SK-N-SH treated with all-trans-retinoic acid at 6 μM for 48 hours (cell line): ENCODE data around the gene MMP26.

Source experiments
- ARNTL ChIP-seq: fragments of 450-650 bp; formaldehyde crosslinking; IDR thresholded peaks from 2 replicates; pipeline ENCODE4 v1.5.0; 2020; ENCODE audit warnings: low read depth, mild to moderate bottlenecking, moderate library complexity, borderline replicate concordance
- BACH2 ChIP-seq: fragments of 250-450 bp; sonication (Bioruptor Pico); IDR thresholded peaks from 2 replicates; pipeline ENCODE4 v1.9.0; 2021; ENCODE audit warnings: mild to moderate bottlenecking, borderline replicate concordance
- ZNF70 ChIP-seq: fragments of 450-650 bp; formaldehyde crosslinking; IDR thresholded peaks from 2 replicates; pipeline ENCODE4 v1.5.0; 2020; ENCODE audit warnings: mild to moderate bottlenecking, moderate library complexity
- TF ChIP-seq, protein P1 (sequence below): fragments of 250-450 bp; sonication (Bioruptor Pico); IDR thresholded peaks from 2 replicates; pipeline ENCODE4 v1.8.0; 2020; ENCODE audit warnings: mild to moderate bottlenecking, moderate library complexity, borderline replicate concordance
- TF ChIP-seq, protein P2 (sequence below): fragments of 250-450 bp; sonication (Bioruptor Pico); IDR thresholded peaks from 2 replicates; pipeline ENCODE4 v1.8.0; 2021; ENCODE audit warnings: low read depth, mild to moderate bottlenecking, moderate library complexity, borderline replicate concordance

DNA sequence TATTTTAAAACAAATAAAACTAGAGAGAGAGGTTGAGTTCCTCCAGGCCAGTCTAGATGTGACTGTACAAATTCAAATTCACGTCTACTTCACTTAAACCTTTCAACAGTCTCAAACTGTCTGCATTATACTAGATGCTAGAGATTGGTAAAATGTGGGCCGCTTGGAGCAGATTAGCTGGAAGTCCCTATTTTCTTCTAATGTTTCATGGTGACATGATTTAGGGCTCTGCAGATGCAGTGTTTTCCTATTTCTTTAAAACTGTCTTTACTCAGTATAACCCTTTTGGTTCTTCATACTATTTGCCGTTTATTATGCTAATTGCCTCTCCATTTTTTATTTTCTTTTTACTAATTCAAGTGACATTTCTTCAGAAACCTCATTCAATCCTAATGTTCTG lies 40.4 kb upstream of the MMP26 start:
- TF ChIP-seq, protein P1, sequence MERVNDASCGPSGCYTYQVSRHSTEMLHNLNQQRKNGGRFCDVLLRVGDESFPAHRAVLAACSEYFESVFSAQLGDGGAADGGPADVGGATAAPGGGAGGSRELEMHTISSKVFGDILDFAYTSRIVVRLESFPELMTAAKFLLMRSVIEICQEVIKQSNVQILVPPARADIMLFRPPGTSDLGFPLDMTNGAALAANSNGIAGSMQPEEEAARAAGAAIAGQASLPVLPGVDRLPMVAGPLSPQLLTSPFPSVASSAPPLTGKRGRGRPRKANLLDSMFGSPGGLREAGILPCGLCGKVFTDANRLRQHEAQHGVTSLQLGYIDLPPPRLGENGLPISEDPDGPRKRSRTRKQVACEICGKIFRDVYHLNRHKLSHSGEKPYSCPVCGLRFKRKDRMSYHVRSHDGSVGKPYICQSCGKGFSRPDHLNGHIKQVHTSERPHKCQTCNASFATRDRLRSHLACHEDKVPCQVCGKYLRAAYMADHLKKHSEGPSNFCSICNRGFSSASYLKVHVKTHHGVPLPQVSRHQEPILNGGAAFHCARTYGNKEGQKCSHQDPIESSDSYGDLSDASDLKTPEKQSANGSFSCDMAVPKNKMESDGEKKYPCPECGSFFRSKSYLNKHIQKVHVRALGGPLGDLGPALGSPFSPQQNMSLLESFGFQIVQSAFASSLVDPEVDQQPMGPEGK (CRISPR knock-in tag), result no peak
- no peak for TF ChIP-seq ZNF70
- TF ChIP-seq BACH2 (CRISPR knock-in tag), result no peak
- no peak for TF ChIP-seq ARNTL (CRISPR knock-in tag)
- TF ChIP-seq, protein P2, sequence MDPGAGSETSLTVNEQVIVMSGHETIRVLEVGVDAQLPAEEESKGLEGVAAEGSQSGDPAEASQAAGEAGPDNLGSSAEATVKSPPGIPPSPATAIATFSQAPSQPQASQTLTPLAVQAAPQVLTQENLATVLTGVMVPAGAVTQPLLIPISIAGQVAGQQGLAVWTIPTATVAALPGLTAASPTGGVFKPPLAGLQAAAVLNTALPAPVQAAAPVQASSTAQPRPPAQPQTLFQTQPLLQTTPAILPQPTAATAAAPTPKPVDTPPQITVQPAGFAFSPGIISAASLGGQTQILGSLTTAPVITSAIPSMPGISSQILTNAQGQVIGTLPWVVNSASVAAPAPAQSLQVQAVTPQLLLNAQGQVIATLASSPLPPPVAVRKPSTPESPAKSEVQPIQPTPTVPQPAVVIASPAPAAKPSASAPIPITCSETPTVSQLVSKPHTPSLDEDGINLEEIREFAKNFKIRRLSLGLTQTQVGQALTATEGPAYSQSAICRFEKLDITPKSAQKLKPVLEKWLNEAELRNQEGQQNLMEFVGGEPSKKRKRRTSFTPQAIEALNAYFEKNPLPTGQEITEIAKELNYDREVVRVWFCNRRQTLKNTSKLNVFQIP, result no peak
